MM.1S (cell line): Measurements from ENCODE around the gene LTN1.

Source experiments
- DNase-seq: peaks from one replicate; pipeline ENCODE4 v3.0.0-alpha.2; 2015
- H2AFZ ChIP-seq: fragments of 300-600 bp; sonication (generic); 2 replicates; pipeline ENCODE4 v1.6.0; 2016; ENCODE audit warnings: antibody characterized with exemption, low read length
- H3F3A ChIP-seq: fragments of 300-600 bp; sonication (generic); 2 replicates; pipeline ENCODE4 v1.6.1; 2016; ENCODE audit warnings: mild to moderate bottlenecking, antibody characterized with exemption, low read length, moderate library complexity, mixed read lengths; ENCODE audit not compliant: insufficient read depth
- H3K27ac ChIP-seq: fragments of 300-600 bp; sonication (generic); 2 replicates; pipeline ENCODE4 v1.5.1; 2016; ENCODE audit warnings: mild to moderate bottlenecking, low read length
- H3K27me3 ChIP-seq: fragments of 300-600 bp; sonication (generic); replicated peaks from 2 replicates; pipeline ENCODE4 v1.6.0; 2016; ENCODE audit warnings: low read length; ENCODE audit not compliant: insufficient read depth
- H3K36me3 ChIP-seq: fragments of 300-600 bp; sonication (generic); replicated peaks from 2 replicates; pipeline ENCODE4 v1.6.1; 2016; ENCODE audit warnings: mild to moderate bottlenecking, low read length, mixed read lengths; ENCODE audit not compliant: insufficient read depth
- H3K4me1 ChIP-seq: fragments of 300-600 bp; sonication (generic); 2 replicates; pipeline ENCODE4 v1.6.1; 2016; ENCODE audit warnings: low read length, mixed read lengths
- H3K4me2 ChIP-seq: fragments of 300-600 bp; sonication (generic); 2 replicates; pipeline ENCODE4 v1.6.0; 2016; ENCODE audit warnings: low read depth, low read length
- H3K4me3 ChIP-seq: fragments of 300-600 bp; sonication (generic); 2 replicates; pipeline ENCODE4 v1.5.1; 2016; ENCODE audit warnings: low read length, mixed read lengths
- H3K79me2 ChIP-seq: fragments of 300-600 bp; sonication (generic); 2 replicates; pipeline ENCODE4 v1.6.1; 2016; ENCODE audit warnings: mixed run types, low read length, mixed read lengths
- H3K9ac ChIP-seq: fragments of 300-600 bp; sonication (generic); 2 replicates; pipeline ENCODE4 v1.6.1; 2016; ENCODE audit warnings: low read length, mixed read lengths
- H3K9me2 ChIP-seq: fragments of 300-600 bp; sonication (generic); replicated peaks from 2 replicates; pipeline ENCODE4 v1.6.1; 2016; ENCODE audit warnings: mild to moderate bottlenecking, low read length, mixed read lengths; ENCODE audit not compliant: insufficient read depth
- H3K9me3 ChIP-seq: fragments of 300-600 bp; sonication (generic); replicated peaks from 2 replicates; pipeline ENCODE4 v1.6.1; 2016; ENCODE audit warnings: mild to moderate bottlenecking, low read length, mixed read lengths; ENCODE audit not compliant: insufficient read depth
- H4K20me1 ChIP-seq: fragments of 300-600 bp; sonication (generic); 2 replicates; pipeline ENCODE4 v1.6.1; 2016; ENCODE audit warnings: mild to moderate bottlenecking, low read length, moderate library complexity, mixed read lengths; ENCODE audit not compliant: insufficient read depth
- EZH2 ChIP-seq: fragments of 300-600 bp; sonication (generic); optimal IDR thresholded peaks from 2 replicates; pipeline ENCODE3; 2017; ENCODE audit warnings: low read depth, mild to moderate bottlenecking, antibody characterized with exemption, low read length, mixed read lengths
- EZH2phosphoT487 ChIP-seq: fragments of 300-600 bp; sonication (generic); IDR thresholded peaks from 2 replicates; pipeline ENCODE4 v1.6.1; 2018; ENCODE audit warnings: antibody characterized with exemption, low read length
- TF ChIP-seq, protein P1 (sequence below): fragments of 300-600 bp; sonication (generic); IDR thresholded peaks from 2 replicates; pipeline ENCODE4 v1.5.1; 2016; ENCODE audit warnings: antibody characterized with exemption, low read length, mixed read lengths

Gene LTN1

GRCh38 chr21:28883931-28884330, 108.7 kb downstream of the LTN1 start:
- Histone ChIP-seq H2AFZ (peak overlapping the region; percentile 25; the same call in 1 of the 2 replicates), H3K27me3 (no peaks in the 10 kb centered on the region), H3K4me1 (peaks cover 6% of the 10 kb centered on the region; the same call in 1 of the 2 replicates), H3K4me3 (0 out of 2 replicates have a peak overlapping the region, but pooled peaks have one; percentile 84), H3K36me3 (no peaks in the 10 kb centered on the region), H3K4me2 (peak overlapping the region; percentile 84), H3K27ac (no peak overlapping the region), H3F3A (peaks cover 12% of the 10 kb centered on the region; the same call in 1 of the 2 replicates), H4K20me1 (no peaks in the 10 kb centered on the region), H3K9me2 (no peaks in the 10 kb centered on the region), H3K79me2 (peaks cover 6% of the 10 kb centered on the region; the same call in 1 of the 2 replicates), H3K9ac (no peak overlapping the region), H3K9me3 (no peaks in the 10 kb centered on the region)
- TF ChIP-seq EZH2 (no peak), EZH2phosphoT487 (no peak)
- TF ChIP-seq, protein P1, sequence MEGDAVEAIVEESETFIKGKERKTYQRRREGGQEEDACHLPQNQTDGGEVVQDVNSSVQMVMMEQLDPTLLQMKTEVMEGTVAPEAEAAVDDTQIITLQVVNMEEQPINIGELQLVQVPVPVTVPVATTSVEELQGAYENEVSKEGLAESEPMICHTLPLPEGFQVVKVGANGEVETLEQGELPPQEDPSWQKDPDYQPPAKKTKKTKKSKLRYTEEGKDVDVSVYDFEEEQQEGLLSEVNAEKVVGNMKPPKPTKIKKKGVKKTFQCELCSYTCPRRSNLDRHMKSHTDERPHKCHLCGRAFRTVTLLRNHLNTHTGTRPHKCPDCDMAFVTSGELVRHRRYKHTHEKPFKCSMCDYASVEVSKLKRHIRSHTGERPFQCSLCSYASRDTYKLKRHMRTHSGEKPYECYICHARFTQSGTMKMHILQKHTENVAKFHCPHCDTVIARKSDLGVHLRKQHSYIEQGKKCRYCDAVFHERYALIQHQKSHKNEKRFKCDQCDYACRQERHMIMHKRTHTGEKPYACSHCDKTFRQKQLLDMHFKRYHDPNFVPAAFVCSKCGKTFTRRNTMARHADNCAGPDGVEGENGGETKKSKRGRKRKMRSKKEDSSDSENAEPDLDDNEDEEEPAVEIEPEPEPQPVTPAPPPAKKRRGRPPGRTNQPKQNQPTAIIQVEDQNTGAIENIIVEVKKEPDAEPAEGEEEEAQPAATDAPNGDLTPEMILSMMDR, result no peak
- DNase-seq, result no peak

DNA sequence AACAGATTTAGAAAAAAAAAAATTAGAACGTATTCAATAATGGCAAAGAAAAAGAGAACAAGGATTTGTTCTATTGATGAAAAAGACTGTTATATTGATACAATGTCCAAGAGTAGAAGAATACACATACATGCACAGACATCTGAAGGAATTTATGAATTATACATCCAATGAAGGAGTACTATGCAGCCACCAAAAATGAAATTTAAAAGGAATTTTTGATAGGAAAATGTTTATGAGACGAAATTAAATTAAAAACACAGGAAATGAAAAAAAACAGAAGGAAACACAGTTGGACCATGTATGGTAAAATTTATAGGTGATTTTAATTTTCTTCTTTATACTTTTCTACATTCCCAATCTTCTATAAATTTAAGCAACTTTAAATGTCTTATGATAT, 110.3 kb downstream of the LTN1 start:
- H3K27me3 ChIP-seq, result no peaks in the 10 kb centered on the region

More for the DNA sequence above, 110.3 kb downstream of the LTN1 start:
- H3K4me2 ChIP-seq, result no peak overlapping the region
- H3F3A ChIP-seq, result peaks cover 12% of the 10 kb centered on the region; the same call in 1 of the 2 replicates
- 0 out of 2 replicates have a peak, but pooled peaks cover 2% of the 10 kb centered on the region for H3K36me3 ChIP-seq
- no peaks in the 10 kb centered on the region for H3K9me3 ChIP-seq
- H3K9ac ChIP-seq, result no peak overlapping the region
- no peak overlapping the region for H3K4me3 ChIP-seq
- H4K20me1 ChIP-seq, result no peaks in the 10 kb centered on the region
- H3K9me2 ChIP-seq, result no peaks in the 10 kb centered on the region
- no peak for TF ChIP-seq EZH2
- TF ChIP-seq, protein P1, result no peak
- no peak for TF ChIP-seq EZH2phosphoT487
- no peak for DNase-seq
- H3K79me2 ChIP-seq, result peaks cover 6% of the 10 kb centered on the region; the same call in 1 of the 2 replicates
- no peak overlapping the region for H3K27ac ChIP-seq
- H2AFZ ChIP-seq, result no peak overlapping the region
- H3K4me1 ChIP-seq, result peaks cover 6% of the 10 kb centered on the region; the same call in 1 of the 2 replicates
